Lung microvascular endothelial cell (primary cell): ENCODE data around the gene SOWAHB. TPM values are rescaled to one million over a fixed set of nuclear protein-coding genes. Genes with fewer than 3 reads are reported as not detected.

Source experiments
- DNase-seq, 2 donors: peaks; one replicate each; pipeline versions ENCODE4 v3.0.0 to v3.0.0-alpha.2; 2010; ENCODE audit warnings: low read depth in 2 of 2
- total RNA-seq: library from RNA; depleted of rRNA; stranded (reverse); fragments of >200 nt; gene quantifications from 2 replicates; pipeline ENCODE4 v1.2.1, GENCODE V29; 2014

Gene SOWAHB, protein sequence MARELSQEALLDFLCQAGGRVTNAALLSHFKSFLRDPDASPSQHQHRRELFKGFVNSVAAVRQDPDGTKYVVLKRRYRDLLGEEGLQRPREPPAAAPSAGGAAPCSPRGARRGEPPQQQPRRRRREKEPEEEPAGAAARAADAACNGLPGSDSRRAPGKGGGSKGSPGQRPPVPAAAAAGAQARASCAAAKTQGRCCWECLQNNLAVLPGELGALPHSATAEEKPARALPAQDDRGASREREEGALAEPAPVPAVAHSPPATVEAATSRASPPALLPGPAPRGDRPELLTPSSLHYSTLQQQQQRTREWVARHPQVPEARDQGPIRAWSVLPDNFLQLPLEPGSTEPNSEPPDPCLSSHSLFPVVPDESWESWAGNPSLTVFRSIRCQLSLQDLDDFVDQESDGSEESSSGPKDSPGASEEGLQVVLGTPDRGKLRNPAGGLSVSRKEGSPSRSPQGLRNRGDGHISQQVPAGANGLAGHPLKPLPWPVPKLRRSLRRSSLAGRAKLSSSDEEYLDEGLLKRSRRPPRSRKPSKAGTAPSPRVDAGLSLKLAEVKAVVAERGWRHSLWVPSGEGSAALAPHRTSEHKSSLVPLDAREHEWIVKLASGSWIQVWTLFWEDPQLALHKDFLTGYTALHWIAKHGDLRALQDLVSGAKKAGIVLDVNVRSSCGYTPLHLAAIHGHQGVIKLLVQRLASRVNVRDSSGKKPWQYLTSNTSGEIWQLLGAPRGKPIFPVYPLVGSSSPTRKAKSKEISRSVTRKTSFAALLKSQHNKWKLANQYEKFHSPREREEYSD
- not detected in 2 replicates for total RNA-seq

DNA sequence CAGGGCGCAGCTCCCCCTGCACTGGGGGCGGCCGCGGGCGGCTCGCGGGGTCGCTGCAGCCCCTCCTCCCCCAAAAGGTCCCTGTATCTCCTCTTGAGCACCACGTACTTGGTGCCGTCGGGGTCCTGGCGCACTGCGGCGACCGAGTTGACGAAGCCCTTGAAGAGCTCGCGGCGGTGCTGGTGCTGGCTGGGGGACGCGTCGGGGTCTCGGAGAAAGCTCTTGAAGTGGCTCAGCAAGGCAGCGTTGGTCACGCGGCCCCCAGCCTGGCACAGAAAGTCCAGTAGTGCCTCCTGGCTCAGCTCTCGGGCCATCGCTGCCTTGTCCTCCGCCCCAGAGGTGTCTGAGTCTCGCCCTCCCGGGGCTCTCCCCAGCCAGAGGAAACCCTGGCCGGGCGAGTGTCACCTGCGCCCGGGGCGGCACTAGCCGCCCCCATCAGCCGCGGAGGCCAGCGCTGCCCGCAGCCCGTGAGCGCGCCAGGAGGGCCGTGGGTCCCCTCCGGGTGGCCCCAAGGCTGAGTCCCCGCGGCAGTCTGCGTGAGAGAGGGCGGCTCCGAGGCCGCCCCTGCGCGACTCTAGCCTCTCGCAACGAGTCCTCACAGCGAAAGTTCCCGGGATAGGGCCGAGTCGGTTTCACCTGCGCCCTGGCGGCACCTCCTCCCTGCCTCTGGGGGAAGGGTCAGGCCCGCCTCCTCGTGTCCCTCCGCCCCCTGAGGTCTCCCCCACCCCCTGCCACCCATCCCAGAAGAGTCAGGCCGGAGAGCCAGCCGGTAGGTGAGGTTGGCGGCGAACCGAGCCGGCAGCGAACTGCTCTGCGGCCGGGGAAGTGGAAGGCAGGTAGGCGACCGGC is at the start of gene SOWAHB:
SOWAHB (minus strand) TSS at position 609 of the 849 bp plus-strand sequence; CDS start at position 314, 295 bp downstream.
- peak; percentile 5 to 11 for DNase-seq

DNA sequence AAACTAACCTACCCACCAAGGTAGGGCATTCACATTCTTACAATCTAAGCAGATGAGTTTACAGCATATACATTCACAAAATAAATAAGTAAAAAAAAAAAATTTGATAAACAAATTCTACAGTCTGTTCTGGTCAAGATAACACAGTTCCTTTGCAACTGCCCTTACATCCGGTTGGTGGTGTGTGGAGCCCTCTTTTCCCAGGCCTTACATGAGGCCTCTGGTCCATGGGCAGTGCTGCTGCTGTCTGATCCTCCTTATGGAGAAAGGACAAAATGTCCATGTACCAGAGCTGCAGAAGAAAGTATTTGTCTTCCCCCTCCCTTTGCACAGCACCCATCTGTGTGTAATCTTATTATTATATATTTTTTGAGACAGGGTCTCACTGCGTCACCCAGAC is 49.4 kb upstream of the SOWAHB start:
- peak in 1 of 2 donors; percentile 14 for DNase-seq

DNA sequence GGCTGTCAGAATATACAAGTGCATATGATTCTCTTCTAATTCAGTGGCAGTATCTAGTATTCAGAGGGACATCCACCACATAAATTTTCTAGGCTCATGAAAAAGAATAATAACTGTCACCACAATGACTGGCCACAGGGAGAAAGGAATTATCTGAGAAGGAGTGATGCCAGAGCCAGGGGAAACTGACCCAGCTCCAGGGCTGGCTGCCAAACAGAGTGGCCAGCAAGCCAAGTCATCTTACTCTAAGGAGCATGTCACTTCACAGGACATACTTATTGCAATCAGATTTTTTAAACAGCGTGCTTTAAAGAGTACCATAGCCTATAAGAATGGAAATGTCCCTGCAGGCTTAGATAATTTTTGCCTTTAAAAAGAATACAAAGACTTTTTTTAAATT is 45.8 kb upstream of the SOWAHB start:
- DNase-seq = no peak

DNA sequence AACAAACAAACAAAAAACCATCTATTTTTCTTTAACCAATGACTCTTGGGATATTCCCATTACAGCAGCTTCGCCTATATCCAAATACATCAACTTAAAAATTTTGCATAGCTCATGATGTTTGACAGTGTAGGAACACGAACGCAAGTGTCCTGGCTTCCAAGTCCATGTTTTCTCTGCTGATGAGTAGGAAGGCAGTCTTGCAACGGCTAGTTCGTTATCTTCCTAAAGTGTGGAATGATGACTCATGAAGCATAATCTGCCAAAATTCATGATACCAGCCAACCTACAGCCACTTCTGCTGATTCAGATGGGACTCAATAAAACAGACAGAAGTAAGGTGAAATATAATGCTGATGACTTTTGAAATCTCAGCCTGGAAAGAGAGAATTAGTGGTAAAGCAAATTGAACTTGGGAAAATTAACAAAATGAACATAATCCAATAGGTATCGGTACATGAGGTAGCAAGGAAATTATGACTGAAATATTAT is 45.2 kb upstream of the SOWAHB start:
- DNase-seq = peak in 1 of 2 donors; percentile 33

DNA sequence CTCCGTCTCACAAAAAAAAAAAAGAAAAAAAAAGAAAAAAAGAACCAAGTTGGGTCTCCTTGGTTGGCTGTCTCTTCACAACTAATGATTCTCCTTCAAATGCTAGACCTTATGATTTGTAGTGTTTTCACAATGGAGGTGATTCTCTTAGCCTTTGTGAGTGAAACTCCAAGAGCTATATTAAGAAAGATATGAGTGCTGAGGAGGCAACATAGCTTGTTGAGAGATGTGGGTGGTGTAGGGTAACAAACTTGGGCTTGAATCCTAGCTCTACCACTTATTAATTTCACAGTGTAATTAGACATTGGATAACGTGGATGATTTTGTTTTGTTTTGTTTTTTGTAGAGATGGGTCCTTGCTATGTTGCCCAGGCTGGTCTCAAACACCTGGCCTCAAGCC is 41.2 kb upstream of the SOWAHB start:
- DNase-seq = no peak

DNA sequence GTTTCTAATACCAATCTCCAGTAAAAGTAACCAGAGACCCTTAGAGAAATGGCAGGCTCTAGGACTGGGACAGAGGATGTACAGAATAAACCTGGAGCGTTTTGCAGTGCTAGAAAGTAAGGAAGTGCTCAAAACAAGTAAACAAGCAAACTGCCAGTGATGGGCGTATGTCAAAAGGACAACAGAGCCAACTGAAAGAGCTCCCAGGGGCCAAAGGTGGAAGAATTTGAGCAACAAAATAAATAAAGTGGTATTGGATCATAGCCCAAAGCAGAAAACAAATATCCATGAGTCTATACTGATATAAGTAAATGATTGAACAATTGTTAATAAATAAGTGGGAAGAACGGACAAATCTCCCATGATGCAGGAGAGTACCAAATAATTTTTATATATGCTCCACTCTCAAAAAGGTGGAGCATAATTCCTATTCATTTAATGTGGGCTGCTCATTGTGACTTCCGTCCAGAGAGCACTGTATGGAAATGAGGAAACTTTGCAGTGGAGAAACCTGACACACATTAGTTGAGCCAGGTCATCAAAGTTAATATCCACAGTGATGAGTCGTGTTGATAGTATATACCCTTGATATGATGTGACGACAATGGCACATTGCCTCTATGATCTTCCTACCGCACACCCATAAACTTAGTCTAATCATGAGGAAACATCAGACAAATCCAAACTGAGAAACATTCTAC is 33.8 kb upstream of the SOWAHB start:
- DNase-seq = no peak

DNA sequence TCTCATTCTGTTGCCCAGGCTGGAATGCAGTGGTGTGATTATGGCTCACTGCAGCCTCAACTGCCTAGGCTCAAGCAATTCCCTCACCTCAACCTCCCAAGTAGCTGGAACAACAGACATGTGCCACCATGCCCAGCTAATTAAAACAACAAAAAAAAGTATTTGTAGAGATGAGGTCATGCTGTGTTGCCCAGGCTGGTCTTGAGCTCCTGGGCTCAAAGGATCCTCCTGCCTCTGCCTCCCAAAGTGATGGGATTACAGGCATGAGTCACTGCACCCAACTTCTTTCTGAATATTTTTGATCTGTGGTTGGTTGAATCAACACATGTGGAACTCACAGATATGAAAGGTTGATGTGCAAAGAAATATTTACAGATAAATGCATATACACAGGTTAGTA is 33.1 kb upstream of the SOWAHB start:
- no peak for DNase-seq

DNA sequence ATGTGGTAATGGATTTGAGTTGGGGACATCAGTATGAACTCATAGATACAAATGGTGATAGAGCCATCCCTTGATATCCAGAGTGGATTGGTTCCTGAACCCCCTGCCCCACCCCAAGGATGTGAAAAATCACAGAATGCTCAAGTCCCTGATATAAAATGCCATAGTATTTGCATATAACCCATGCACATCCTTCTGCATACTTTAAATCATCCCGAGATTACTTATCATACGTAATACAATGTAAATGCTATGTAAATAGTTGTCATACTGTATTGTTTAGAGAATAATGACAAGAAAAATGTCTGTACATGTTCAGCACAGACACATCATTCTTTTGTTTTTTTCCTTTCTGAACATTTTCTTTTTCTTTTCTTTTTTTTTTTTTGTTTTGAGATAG is 32.7 kb upstream of the SOWAHB start:
- no peak for DNase-seq

DNA sequence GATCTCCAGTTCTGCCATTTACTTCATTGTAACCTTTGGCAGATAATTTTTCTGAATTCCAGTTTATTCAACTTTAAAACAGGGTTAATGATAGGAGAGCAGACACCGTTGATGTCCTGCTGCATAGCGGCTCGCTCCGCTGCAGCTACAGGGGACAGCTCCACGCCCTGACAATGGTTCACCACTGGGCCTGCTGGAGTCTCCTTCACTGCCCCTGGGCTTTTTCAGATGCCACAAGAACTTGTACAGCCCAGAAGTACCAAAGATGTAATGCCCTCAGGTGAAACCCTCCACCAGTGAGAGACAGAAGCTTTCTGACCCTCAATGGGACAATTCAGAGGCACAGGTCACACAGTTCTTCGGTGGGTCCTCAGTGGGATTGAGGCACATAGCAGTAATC is 28.9 kb upstream of the SOWAHB start:
- no peak for DNase-seq

DNA sequence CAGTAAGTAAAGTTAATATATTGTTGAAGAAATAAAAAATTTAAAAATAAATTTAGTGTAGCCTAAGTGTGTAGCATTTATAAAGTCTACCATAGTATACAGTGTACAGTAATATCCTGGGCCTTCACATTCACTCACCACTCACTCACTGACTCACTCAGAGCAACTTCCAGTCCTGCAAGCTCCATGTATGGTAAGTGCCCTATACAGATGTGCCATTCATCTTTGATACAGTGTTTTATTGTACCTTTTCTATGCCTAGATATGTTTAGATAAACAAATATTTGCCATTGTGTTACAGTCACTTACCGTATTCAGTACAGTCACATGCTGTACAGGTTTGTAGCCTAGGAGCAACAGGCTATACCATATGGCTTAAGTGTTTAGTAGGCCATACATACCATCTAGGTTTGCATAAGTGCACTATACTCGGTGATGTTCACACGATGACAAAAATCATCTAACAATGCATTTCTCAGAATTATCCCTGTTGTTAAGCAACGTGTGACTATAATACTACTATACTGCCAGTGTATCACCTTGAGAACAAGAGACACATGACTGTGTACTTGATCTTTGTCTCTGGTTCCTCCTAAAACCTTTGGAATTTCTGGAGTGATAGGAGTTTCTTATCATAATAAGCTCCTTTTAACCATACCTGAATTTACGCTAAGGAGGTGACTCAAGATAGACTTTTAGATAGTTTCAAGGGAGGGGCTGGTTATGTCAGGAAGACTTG is 25.8 kb upstream of the SOWAHB start:
- DNase-seq = no peak

DNA sequence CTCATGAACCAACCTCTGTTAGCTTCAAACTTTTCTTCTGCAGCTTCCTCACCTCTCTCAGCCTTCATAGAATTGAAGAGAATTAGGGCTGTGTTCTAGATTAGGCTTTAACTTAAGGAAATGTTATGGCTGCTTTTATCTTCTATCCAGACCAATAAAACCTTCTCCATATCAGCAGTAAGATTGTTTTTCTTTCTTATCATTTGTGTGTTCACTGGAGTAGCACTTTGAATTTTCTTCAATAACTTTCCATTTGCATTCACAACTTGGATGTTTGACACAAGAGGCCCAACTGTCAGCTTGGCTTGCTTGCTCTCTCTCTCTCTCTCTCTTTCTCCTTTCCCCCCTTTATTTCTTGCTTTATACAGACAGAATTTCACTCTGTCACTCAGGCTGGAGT is 22.8 kb upstream of the SOWAHB start:
- no peak for DNase-seq

DNA sequence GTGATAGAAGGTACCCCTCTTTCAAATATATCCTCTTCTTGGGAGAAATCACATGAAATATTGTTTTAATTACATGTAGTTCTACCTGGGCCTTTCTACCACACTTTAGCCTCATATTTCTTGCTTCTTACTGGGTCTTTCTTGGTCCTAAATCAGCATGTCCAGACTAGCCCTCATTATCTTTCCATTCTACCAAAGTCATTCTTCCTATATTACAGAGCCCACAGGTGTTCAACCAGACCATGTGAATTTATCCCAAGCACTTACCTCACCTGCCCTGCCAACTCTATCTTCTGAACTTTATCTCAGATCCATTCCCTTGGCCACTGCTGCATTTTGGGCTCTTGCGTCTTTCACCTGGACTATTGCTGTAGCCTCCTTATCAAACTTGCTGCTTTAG is 11.8 kb upstream of the SOWAHB start:
- no peak for DNase-seq

DNA sequence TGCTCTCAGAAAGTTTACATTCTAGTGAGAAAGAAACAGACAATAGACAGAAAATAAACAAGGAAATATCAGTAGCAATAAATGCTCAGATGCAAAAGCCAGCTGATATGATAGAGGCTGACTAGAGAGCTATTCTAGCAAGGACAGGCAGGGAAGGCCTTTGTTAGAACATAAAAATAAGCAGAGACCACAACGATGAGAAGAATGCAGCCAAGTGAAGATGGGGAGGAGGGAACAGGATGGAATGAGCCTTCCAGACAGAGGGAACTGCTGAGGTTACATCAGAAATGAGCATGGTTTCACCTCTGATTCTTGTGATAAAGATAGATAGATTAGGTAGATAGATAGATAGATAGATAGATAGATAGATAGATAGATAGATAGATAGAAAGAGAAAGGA is 7.6 kb upstream of the SOWAHB start:
- no peak for DNase-seq

DNA sequence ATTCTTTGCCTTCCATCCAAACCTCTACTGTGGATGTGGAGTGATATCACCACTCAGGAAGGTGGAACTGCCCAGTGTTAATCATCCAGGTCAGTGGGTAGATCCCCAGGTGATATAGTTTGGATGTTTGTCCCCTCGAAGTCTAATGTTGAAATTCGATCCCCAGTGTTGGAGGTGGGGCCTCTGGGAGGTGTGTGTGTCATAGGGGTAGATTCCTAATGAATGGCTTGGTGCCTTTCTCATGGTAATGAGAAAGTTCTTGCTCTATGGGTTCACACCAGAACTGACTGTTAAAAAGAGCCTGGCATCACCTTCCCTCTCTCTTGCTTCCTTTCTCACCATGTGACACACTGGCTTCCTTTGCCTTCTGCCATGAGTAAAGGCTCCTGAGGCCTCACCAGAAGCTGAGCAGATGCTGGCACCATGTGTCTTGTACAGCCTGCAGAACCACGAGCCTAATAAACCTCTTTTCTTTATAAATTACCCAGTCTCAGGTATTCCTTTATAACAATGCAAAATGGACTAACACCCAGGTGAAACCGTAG is 6.8 kb upstream of the SOWAHB start:
- no peak for DNase-seq

DNA sequence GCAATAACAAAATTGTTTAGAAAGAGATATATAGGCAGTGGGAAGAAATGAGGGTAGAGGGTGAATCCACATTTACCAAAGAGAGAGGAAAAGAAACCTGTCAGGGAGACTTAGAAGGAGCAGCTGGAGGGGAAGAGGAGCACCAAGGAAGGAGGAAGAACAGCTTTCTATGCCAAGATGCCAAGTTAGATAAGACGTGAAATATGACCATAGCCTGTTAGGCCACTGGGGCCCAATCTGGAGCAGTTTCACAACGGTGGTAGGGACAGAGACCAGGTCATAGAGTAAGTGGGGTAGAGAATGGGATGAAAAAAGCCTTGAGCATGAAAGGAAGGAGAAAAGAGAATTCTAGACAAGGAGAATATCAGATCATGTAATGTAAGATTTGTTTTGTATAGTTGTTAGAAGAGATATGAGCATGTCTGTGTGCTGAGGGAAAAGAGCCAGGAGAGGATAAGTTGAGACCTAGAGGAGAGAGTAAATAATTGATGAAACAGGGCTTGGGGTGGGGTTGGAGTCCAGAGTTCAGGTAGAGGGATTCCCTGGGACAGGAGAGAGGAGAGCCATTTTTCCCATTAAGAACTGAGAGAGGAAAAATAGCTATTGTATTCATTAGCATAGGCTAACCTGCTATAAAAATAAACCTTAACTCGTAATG is 4.4 kb upstream of the SOWAHB start:
- DNase-seq = no peak

DNA sequence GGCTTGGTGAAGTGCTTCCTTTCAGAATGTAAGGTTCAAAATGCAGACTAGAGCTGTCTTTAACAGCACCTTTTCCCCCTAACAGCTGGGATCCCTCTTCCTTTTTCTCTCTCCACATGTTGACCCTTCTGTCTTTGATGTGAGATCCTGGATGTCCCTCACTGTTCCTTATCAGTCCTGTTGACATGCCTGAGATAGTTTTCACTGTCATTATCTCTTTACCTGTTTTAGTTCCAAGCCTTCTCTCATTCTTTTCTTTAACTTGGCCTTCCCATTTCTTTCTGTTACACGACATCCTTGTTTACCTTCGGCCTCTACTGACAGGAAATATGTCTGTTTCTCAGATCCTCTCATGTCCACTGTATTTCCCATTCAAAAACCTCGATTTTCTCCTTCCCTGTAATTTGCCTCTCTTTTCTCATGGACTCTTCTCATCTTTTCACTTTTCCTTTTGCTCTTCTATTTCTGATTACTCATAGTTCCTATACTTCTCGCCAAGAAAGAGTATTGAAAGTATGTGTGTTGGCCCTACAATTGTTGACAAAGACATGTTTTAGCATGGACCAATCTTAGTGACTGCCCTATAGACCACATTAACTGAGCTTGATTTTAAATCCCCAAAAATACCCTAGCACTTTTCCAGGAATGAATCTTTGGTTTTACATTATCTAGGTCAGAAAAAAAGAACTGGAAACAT is 1.2 kb upstream of the SOWAHB start:
- no peak for DNase-seq

DNA sequence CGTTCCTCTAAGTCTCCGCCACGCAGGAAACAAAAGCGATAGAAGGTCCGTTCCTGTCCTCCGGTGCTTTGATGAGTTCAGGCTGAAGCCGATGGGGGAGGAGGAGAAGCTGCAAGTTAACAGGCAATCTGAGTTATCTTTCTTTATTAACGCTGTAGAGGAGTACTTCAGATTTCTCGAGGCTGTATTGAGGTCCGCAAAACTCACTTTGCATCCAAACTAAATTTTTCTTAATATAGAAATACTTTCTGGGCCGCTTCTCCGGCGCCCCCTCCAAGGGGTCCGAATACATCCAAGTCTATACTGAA is 395 bp upstream of the SOWAHB start:
- no peak for DNase-seq

DNA sequence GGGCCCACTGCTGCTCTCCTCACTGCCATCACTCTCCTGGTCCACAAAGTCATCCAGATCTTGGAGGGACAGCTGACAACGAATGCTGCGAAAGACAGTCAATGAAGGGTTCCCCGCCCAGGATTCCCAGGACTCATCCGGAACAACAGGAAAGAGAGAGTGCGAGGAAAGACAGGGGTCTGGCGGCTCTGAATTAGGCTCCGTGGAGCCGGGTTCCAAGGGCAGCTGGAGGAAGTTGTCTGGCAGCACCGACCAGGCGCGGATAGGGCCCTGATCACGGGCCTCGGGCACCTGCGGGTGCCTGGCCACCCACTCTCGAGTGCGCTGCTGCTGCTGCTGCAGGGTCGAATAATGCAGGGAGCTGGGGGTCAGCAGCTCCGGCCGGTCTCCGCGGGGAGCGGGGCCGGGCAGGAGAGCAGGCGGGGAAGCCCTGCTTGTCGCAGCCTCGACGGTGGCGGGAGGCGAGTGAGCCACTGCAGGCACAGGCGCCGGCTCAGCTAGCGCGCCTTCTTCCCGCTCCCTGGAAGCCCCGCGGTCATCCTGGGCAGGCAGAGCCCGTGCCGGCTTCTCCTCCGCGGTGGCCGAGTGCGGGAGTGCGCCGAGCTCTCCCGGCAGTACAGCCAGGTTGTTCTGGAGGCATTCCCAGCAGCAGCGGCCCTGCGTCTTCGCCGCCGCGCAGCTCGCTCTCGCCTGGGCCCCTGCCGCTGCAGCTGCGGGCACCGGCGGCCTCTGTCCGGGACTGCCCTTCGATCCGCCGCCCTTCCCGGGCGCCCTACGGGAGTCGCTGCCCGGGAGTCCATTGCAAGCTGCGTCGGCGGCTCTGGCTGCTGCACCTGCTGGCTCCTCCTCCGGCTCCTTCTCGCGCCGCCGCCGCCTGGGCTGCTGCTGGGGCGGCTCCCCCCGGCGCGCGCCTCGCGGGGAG is 1.1 kb downstream of the SOWAHB start:
- peak; percentile 11 to 25 for DNase-seq
